Common myeloid progenitor, CD34-positive (primary cell): ENCODE measurements around the gene TGM1.
A peak's percentile ranks its signal among the peaks of the same experiment; 100 is the strongest.

ENCODE experiments used
- CTCF ChIA-PET: fragments of 350-600 bp; sonication (Branson Sonifier 250); formaldehyde crosslinking; loops from one replicate; lab custom pipeline; 2021; ENCODE audit warnings: antibody characterized with exemption; lab: Charles Lee
- POLR2A ChIA-PET: fragments of 350-600 bp; sonication (Branson Sonifier 250); formaldehyde crosslinking; loops from one replicate; lab custom pipeline; 2021; ENCODE audit warnings: antibody characterized with exemption; lab: Charles Lee
- DNase-seq, 3 donors: peaks; one replicate each; pipeline versions ENCODE4 v3.0.0 to v3.0.0-alpha.2; 2013
- H3K27ac ChIP-seq, 2 experiments: 1 replicate in 1 of 2; 2 replicates in 1 of 2; pipeline ENCODE4 v1.7.0; 2013; ENCODE audit warnings: inconsistent platforms in 2 of 2, low read length in 2 of 2, mild to moderate bottlenecking in 2 of 2, low read depth in 1 of 2, moderate library complexity in 1 of 2; ENCODE audit not compliant: severe bottlenecking in 2 of 2, insufficient read depth in 1 of 2, poor library complexity in 1 of 2
- H3K27me3 ChIP-seq, 5 experiments: replicated peaks in 2 of 5; 1 replicate in 3 of 5; 2 replicates in 2 of 5; pipeline versions ENCODE4 v1.6.1 to v1.7.0; 2013; ENCODE audit warnings: low read length in 4 of 5, mild to moderate bottlenecking in 2 of 5, moderate library complexity in 2 of 5, inconsistent platforms in 1 of 5; ENCODE audit not compliant: insufficient read depth in 5 of 5, control insufficient read depth in 4 of 5
- H3K36me3 ChIP-seq, 4 experiments: 1 replicate in 2 of 4; 2 replicates in 2 of 4; pipeline versions ENCODE4 v1.6.1 to v1.7.0; 2013; ENCODE audit warnings: low read length in 3 of 4, control low read depth in 1 of 4, mild to moderate bottlenecking in 1 of 4; ENCODE audit not compliant: control insufficient read depth in 4 of 4, insufficient read depth in 4 of 4
- H3K4me1 ChIP-seq, 4 experiments: 1 replicate in 3 of 4; 2 replicates in 1 of 4; pipeline versions ENCODE4 v1.6.1 to v1.7.1; 2013; ENCODE audit warnings: low read length in 3 of 4, mild to moderate bottlenecking in 3 of 4, control low read depth in 1 of 4, inconsistent platforms in 1 of 4, moderate library complexity in 1 of 4; ENCODE audit not compliant: control insufficient read depth in 4 of 4, insufficient read depth in 4 of 4; ENCODE audit errors: control extremely low read depth in 1 of 4
- H3K4me3 ChIP-seq, 7 experiments: 1 replicate in 4 of 7; 2 replicates in 3 of 7; pipeline versions ENCODE4 v1.5.1 to v1.7.0; 2013; ENCODE audit warnings: mild to moderate bottlenecking in 7 of 7, low read length in 6 of 7, moderate library complexity in 6 of 7, inconsistent platforms in 2 of 7, low read depth in 2 of 7, control low read depth in 1 of 7; ENCODE audit not compliant: insufficient read depth in 4 of 7, control insufficient read depth in 1 of 7; ENCODE audit errors: extremely low read depth in 1 of 7
- H3K9me3 ChIP-seq, 5 experiments: 1 replicate in 4 of 5; 2 replicates in 1 of 5; pipeline versions ENCODE4 v1.6.1 to v1.7.1; 2013; ENCODE audit warnings: low read length in 4 of 5, mild to moderate bottlenecking in 2 of 5, inconsistent platforms in 1 of 5, low read depth in 1 of 5, moderate library complexity in 1 of 5; ENCODE audit not compliant: control insufficient read depth in 4 of 5, insufficient read depth in 2 of 5; ENCODE audit errors: control extremely low read depth in 1 of 5
- WGBS: methylation state at CpG from one replicate; pipeline ENCODE4 v1.1.5; 2013; ENCODE audit not compliant: insufficient coverage; 5-methylcytosine and 5-hydroxymethylcytosine counted together

TGM1 gene

GRCh38 chr14:24212924-24213865, 49.8 kb downstream of the TGM1 start, which contains the start of gene CHMP4A:
Gene CHMP4A (minus strand): TSS chr14:24213488. CDS start chr14:24213439, 49 bp downstream.
- CTCF ChIA-PET = interaction anchor here (0.6 to 2.8 kb wide), 15 partner anchors 9 to 120 kb away, joined by 3 to 21 read pairs (median 4); partner anchors contain the start of genes IPO4, IRF9, TINF2 and TM9SF1
- peaks cover 3 to 42% (median 29%) of the 10 kb centered on the region in 4 experiments for H3K36me3 ChIP-seq
- POLR2A ChIA-PET = interaction anchor here (0.9 to 2.9 kb wide), 4 partner anchors 18 to 43 kb away, joined by 3 to 25 read pairs (median 4); partner anchors contain the start of genes TINF2 and TM9SF1

GRCh38 chr14:24211311-24211710, 51.7 kb downstream of the TGM1 start:
- Histone ChIP-seq H3K36me3 (peaks cover 9 to 50% (median 38%) of the 10 kb centered on the region in 4 experiments), H3K27ac (no peak overlapping the region)

More at GRCh38 chr14:24212924-24213865, 49.8 kb downstream of the TGM1 start, which contains the start of gene CHMP4A:
- Histone ChIP-seq H3K27ac (peak within 1 kb of the TSS; percentile 93 to 95), H3K9me3 (no peaks in the 10 kb centered on the region), H3K4me1 (peaks cover 7 to 33% (median 26%) of the 10 kb centered on the region in 4 experiments), H3K27me3 (no peaks in the 10 kb centered on the region), H3K4me3 (peak within 1 kb of the TSS; percentile 74 to 91 (median 84))
- under 1% methylated on average over 47 of the region's 53 CpGs for WGBS
- peak; percentile 98 to 99 (median 99) for DNase-seq

GRCh38 chr14:24207625-24208024, 55.4 kb downstream of the TGM1 start:
- no peak for DNase-seq
- H3K36me3 ChIP-seq = peaks cover 13 to 68% (median 51%) of the 10 kb centered on the region in 4 experiments
- no peaks in the 10 kb centered on the region for H3K9me3 ChIP-seq
- H3K4me3 ChIP-seq = no peak overlapping the region
- CTCF ChIA-PET = interaction anchor here (1.3 to 1.9 kb wide), 3 partner anchors 11 to 93 kb away, joined by 4 to 6 read pairs (median 5); partner anchors contain the start of gene NOP9
- H3K4me1 ChIP-seq = peaks cover 0 to 4% (median 4%) of the 10 kb centered on the region in 4 experiments
- POLR2A ChIA-PET = no interaction called here
- no peak overlapping the region for H3K27ac ChIP-seq
- 93% methylated on average over 2 of the region's 2 CpGs for WGBS
- H3K27me3 ChIP-seq = no peaks in the 10 kb centered on the region

More at GRCh38 chr14:24211311-24211710, 51.7 kb downstream of the TGM1 start:
- Histone ChIP-seq H3K4me3 (no peak overlapping the region), H3K27me3 (no peaks in the 10 kb centered on the region), H3K4me1 (peaks cover 7 to 31% (median 24%) of the 10 kb centered on the region in 4 experiments), H3K9me3 (no peaks in the 10 kb centered on the region)
- WGBS = 98% methylated on average over 6 of the region's 6 CpGs
- ChIA-PET CTCF (interaction anchor here (0.8 to 1.7 kb wide), 4 partner anchors 15 to 31 kb away, joined by 3 to 4 read pairs (median 4); partner anchors contain the start of genes IPO4, TINF2 and TM9SF1), POLR2A (no interaction called here)
- DNase-seq = no peak

- Histone ChIP-seq H3K36me3 (peaks cover 13 to 68% (median 54%) of the 10 kb centered on the region in 4 experiments), H3K4me1 (peaks cover 0 to under 1% (median 0%) of the 10 kb centered on the region in 4 experiments), H3K27ac (no peak overlapping the region), H3K4me3 (no peak overlapping the region), H3K9me3 (peaks cover 0 to 4% (median 0%) of the 10 kb centered on the region in 5 experiments), H3K27me3 (no peaks in the 10 kb centered on the region)
- ChIA-PET CTCF (interaction anchor here (1.0 to 1.9 kb wide), 4 partner anchors 11 to 93 kb away, joined by 3 to 6 read pairs (median 4); partner anchors contain the start of genes NOP9 and TINF2), POLR2A (no interaction called here)
- no peak for DNase-seq
- 88% methylated on average over 5 of the region's 5 CpGs for WGBS
Observed at GRCh38 chr14:24207104-24207551, 55.8 kb downstream of the TGM1 start.

GRCh38 chr14:24206260-24207103, 56.5 kb downstream of the TGM1 start:
- CTCF ChIA-PET = interaction anchor here (1.0 to 1.9 kb wide), 6 partner anchors 10 to 94 kb away, joined by 3 to 6 read pairs (median 4); partner anchors contain the start of genes NOP9, TINF2 and TM9SF1
- WGBS = 97% methylated on average over 9 of the region's 11 CpGs

More at GRCh38 chr14:24206260-24207103, 56.5 kb downstream of the TGM1 start:
- Histone ChIP-seq H3K4me3 (no peak overlapping the region), H3K4me1 (no peaks in the 10 kb centered on the region), H3K9me3 (peaks cover 0 to 4% (median 0%) of the 10 kb centered on the region in 5 experiments), H3K36me3 (peaks cover 15 to 71% (median 55%) of the 10 kb centered on the region in 4 experiments), H3K27ac (no peak overlapping the region), H3K27me3 (no peaks in the 10 kb centered on the region)
- DNase-seq = no peak
- POLR2A ChIA-PET = no interaction called here
